ENCODE results near the gene OGA.

- TF ChIP-seq CTCF (IDR thresholded peaks at IDR 0.05; ENCODE audit: extremely low read depth in 1 of 2, insufficient read depth in 1 of 2, low read depth in 1 of 2, low read length in 2 of 2) (no peak), FOS (IDR thresholded peaks at IDR 0.05; ENCODE audit: borderline replicate concordance, insufficient read depth, low read length) (no peak), POLR2AphosphoS5 (IDR thresholded peaks at IDR 0.05; ENCODE audit: insufficient read depth, low read depth, low read length) (no peak), EZH2 (IDR thresholded peaks at IDR 0.05; ENCODE audit: borderline replicate concordance, low read depth, low read length, severe bottlenecking) (no peak), POLR2A (IDR thresholded peaks at IDR 0.05; ENCODE audit: low read depth, low read length) (no peak), JUN (IDR thresholded peaks at IDR 0.05; ENCODE audit: borderline replicate concordance, insufficient read depth, insufficient read length, low read depth) (no peak), MYC (IDR thresholded peaks at IDR 0.05; ENCODE audit: low read depth, low read length) (no peak)
Observed at GRCh38 chr10:101816376-101816775, 1.9 kb downstream of the OGA start.
